ENCODE results near the gene PARD3.
"Not testable (repeated sequence)": the region's sequence is repeated elsewhere in the genome, so short reads cannot be mapped to it uniquely, and the experiment has no call there.

Gene PARD3

GRCh38 chr10:34432589-34432988, 382.5 kb downstream of the PARD3 start:
- ATAC-seq: no peak
- DNase-seq (ENCODE audit: low spot score in 2 of 2): no peak
- Mint-ChIP-seq H3K36me3 (no peaks in the 10 kb centered on the region), H3K27ac (no peak overlapping the region), H3K4me1 (no peaks in the 10 kb centered on the region), H3K9me3 (no peaks in the 10 kb centered on the region), H3K4me3 (no peak overlapping the region)

GRCh38 chr10:34430685-34431084, 384.4 kb downstream of the PARD3 start:
- no peaks in the 10 kb centered on the region for H3K4me1 Mint-ChIP-seq
- H3K4me3 Mint-ChIP-seq: no peak overlapping the region
- no peaks in the 10 kb centered on the region for H3K9me3 Mint-ChIP-seq
- H3K36me3 Mint-ChIP-seq: no peaks in the 10 kb centered on the region
- ATAC-seq (no peak), DNase-seq (ENCODE audit: low spot score in 2 of 2) (no peak)
- no peak overlapping the region for H3K27ac Mint-ChIP-seq

- Mint-ChIP-seq H3K4me3 (no peak overlapping the region), H3K4me1 (no peaks in the 10 kb centered on the region), H3K36me3 (no peaks in the 10 kb centered on the region), H3K27ac (no peak overlapping the region), H3K9me3 (no peaks in the 10 kb centered on the region)
- no peak for ATAC-seq
- DNase-seq (ENCODE audit: low spot score in 2 of 2): no peak
Observed at GRCh38 chr10:34428501-34428900, 386.6 kb downstream of the PARD3 start.

GRCh38 chr10:34427911-34428216, 387.2 kb downstream of the PARD3 start:
- H3K36me3 Mint-ChIP-seq: no peaks in the 10 kb centered on the region
- ATAC-seq (no peak), DNase-seq (ENCODE audit: low spot score in 2 of 2) (no peak)
- H3K27ac Mint-ChIP-seq: no peak overlapping the region
- H3K4me3 Mint-ChIP-seq: no peak overlapping the region
- H3K9me3 Mint-ChIP-seq: no peaks in the 10 kb centered on the region
- no peaks in the 10 kb centered on the region for H3K4me1 Mint-ChIP-seq

GRCh38 chr10:34427158-34427910, 387.8 kb downstream of the PARD3 start:
- H3K4me1 Mint-ChIP-seq; H3K9me3 Mint-ChIP-seq; H3K27ac Mint-ChIP-seq; DNase-seq (ENCODE audit: low spot score in 2 of 2); H3K4me3 Mint-ChIP-seq; H3K36me3 Mint-ChIP-seq; ATAC-seq: not testable (repeated sequence)

- not testable (repeated sequence) for H3K9me3 Mint-ChIP-seq; H3K4me3 Mint-ChIP-seq; H3K27ac Mint-ChIP-seq; ATAC-seq; DNase-seq (ENCODE audit: low spot score in 2 of 2); H3K4me1 Mint-ChIP-seq; H3K36me3 Mint-ChIP-seq
Observed at GRCh38 chr10:34426538-34427157, 388.4 kb downstream of the PARD3 start.

GRCh38 chr10:34426041-34426440, 389.1 kb downstream of the PARD3 start:
- ATAC-seq (no peak), DNase-seq (ENCODE audit: low spot score in 2 of 2) (no peak)
- Mint-ChIP-seq H3K4me3 (no peak overlapping the region), H3K4me1 (no peaks in the 10 kb centered on the region), H3K9me3 (no peaks in the 10 kb centered on the region), H3K27ac (no peak overlapping the region), H3K36me3 (no peaks in the 10 kb centered on the region)

GRCh38 chr10:34423673-34424625, 391.1 kb downstream of the PARD3 start:
- ATAC-seq (no peak), DNase-seq (ENCODE audit: low spot score in 2 of 2) (no peak)
- Mint-ChIP-seq H3K4me1 (no peaks in the 10 kb centered on the region), H3K36me3 (no peaks in the 10 kb centered on the region), H3K27ac (no peak overlapping the region), H3K9me3 (no peaks in the 10 kb centered on the region), H3K4me3 (no peak overlapping the region)

GRCh38 chr10:34420795-34421194, 394.3 kb downstream of the PARD3 start:
- Mint-ChIP-seq H3K4me3 (no peak overlapping the region), H3K36me3 (no peaks in the 10 kb centered on the region), H3K4me1 (no peaks in the 10 kb centered on the region), H3K9me3 (no peaks in the 10 kb centered on the region), H3K27ac (no peak overlapping the region)
- no peak for DNase-seq (ENCODE audit: low spot score in 2 of 2)
- ATAC-seq: no peak

- ATAC-seq (no peak), DNase-seq (ENCODE audit: low spot score in 2 of 2) (no peak)
- Mint-ChIP-seq H3K9me3 (no peaks in the 10 kb centered on the region), H3K27ac (no peak overlapping the region), H3K4me1 (no peaks in the 10 kb centered on the region), H3K4me3 (no peak overlapping the region), H3K36me3 (no peaks in the 10 kb centered on the region)
Observed at GRCh38 chr10:34420273-34420672, 394.8 kb downstream of the PARD3 start.

- H3K27ac Mint-ChIP-seq: no peak overlapping the region
- no peaks in the 10 kb centered on the region for H3K9me3 Mint-ChIP-seq
- H3K4me3 Mint-ChIP-seq: no peak overlapping the region
- DNase-seq (ENCODE audit: low spot score in 2 of 2) (no peak), ATAC-seq (no peak)
- H3K36me3 Mint-ChIP-seq: no peaks in the 10 kb centered on the region
- H3K4me1 Mint-ChIP-seq: no peaks in the 10 kb centered on the region
Observed at GRCh38 chr10:34415039-34415438, 400.1 kb downstream of the PARD3 start.

GRCh38 chr10:34413756-34414587, 401.1 kb downstream of the PARD3 start:
- DNase-seq (ENCODE audit: low spot score in 2 of 2): no peak
- Mint-ChIP-seq H3K27ac (no peak overlapping the region), H3K9me3 (no peaks in the 10 kb centered on the region), H3K36me3 (no peaks in the 10 kb centered on the region), H3K4me1 (no peaks in the 10 kb centered on the region), H3K4me3 (no peak overlapping the region)
- no peak for ATAC-seq

- H3K36me3 Mint-ChIP-seq: no peaks in the 10 kb centered on the region
- H3K9me3 Mint-ChIP-seq: no peaks in the 10 kb centered on the region
- ATAC-seq (no peak), DNase-seq (ENCODE audit: low spot score in 2 of 2) (no peak)
- no peak overlapping the region for H3K27ac Mint-ChIP-seq
- H3K4me1 Mint-ChIP-seq: no peaks in the 10 kb centered on the region
- H3K4me3 Mint-ChIP-seq: no peak overlapping the region
Observed at GRCh38 chr10:34413214-34413613, 401.9 kb downstream of the PARD3 start.

GRCh38 chr10:34408956-34409355, 406.1 kb downstream of the PARD3 start:
- Mint-ChIP-seq H3K27ac (no peak overlapping the region), H3K36me3 (no peaks in the 10 kb centered on the region), H3K4me3 (no peak overlapping the region), H3K4me1 (no peaks in the 10 kb centered on the region), H3K9me3 (peaks cover 2% of the 10 kb centered on the region)
- DNase-seq (ENCODE audit: low spot score in 2 of 2) (no peak), ATAC-seq (no peak)

GRCh38 chr10:34408381-34408780, 406.7 kb downstream of the PARD3 start:
- peaks cover 2% of the 10 kb centered on the region for H3K9me3 Mint-ChIP-seq

More at GRCh38 chr10:34408381-34408780, 406.7 kb downstream of the PARD3 start:
- no peak overlapping the region for H3K27ac Mint-ChIP-seq
- H3K36me3 Mint-ChIP-seq: no peaks in the 10 kb centered on the region
- H3K4me1 Mint-ChIP-seq: no peaks in the 10 kb centered on the region
- no peak for DNase-seq (ENCODE audit: low spot score in 2 of 2)
- H3K4me3 Mint-ChIP-seq: no peak overlapping the region
- ATAC-seq: no peak

Measured in stimulated activated effector memory CD8-positive, alpha-beta T cell treated with anti-CD3 and anti-CD28 coated beads, Interleukin-12 subunit alpha, Interleukin-12 subunit beta, amount 100 ng/mL, for 72 hours (primary cell).